GM23338 (cell line): Measurements from ENCODE around the gene PLSCR2. TPM values are rescaled to one million over a fixed set of nuclear protein-coding genes. Genes with fewer than 3 reads are reported as not detected.

ENCODE experiments used
- ATAC-seq: fragments of 200-7000 bp; cut with Tn5 transposase; 3 replicates; pipeline ENCODE4 v1.9.1; 2020
- DNase-seq: peaks from one replicate; pipeline ENCODE4 v3.0.0-alpha.2; 2015; ENCODE audit warnings: low spot score
- H2AFZ ChIP-seq: fragments of 200-600 bp; sonication (generic); 2 replicates; pipeline ENCODE4 v1.8.0; 2016; ENCODE audit warnings: antibody characterized with exemption, mild to moderate bottlenecking, moderate library complexity
- H3F3A ChIP-seq: fragments of 200-600 bp; sonication (generic); replicated peaks from 2 replicates; pipeline ENCODE4 v1.8.0; 2017; ENCODE audit warnings: antibody characterized with exemption, mixed run types, low read depth
- H3K27ac ChIP-seq: fragments of 200-600 bp; sonication (generic); 2 replicates; pipeline ENCODE4 v1.6.1; 2016; ENCODE audit warnings: low read depth
- H3K27me3 ChIP-seq: fragments of 200-600 bp; sonication (generic); 2 replicates; pipeline ENCODE4 v1.8.0; 2016; ENCODE audit warnings: mild to moderate bottlenecking, mixed run types, moderate library complexity; ENCODE audit not compliant: insufficient read depth
- H3K36me3 ChIP-seq: fragments of 200-600 bp; sonication (generic); 2 replicates; pipeline ENCODE4 v1.8.0; 2016; ENCODE audit warnings: mild to moderate bottlenecking; ENCODE audit not compliant: insufficient read depth
- H3K4me1 ChIP-seq: fragments of 200-600 bp; sonication (generic); 2 replicates; pipeline ENCODE4 v1.8.0; 2016; ENCODE audit warnings: mild to moderate bottlenecking, moderate library complexity; ENCODE audit not compliant: insufficient read depth
- H3K4me2 ChIP-seq: fragments of 200-600 bp; sonication (generic); 2 replicates; pipeline ENCODE4 v1.7.1; 2017; ENCODE audit warnings: mixed run types
- H3K4me3 ChIP-seq: fragments of 200-600 bp; sonication (generic); 2 replicates; pipeline ENCODE4 v1.6.1; 2016; ENCODE audit warnings: mixed run types
- H3K79me2 ChIP-seq: fragments of 200-600 bp; sonication (generic); replicated peaks from 2 replicates; pipeline ENCODE4 v1.8.0; 2017; ENCODE audit warnings: mild to moderate bottlenecking; ENCODE audit not compliant: insufficient read depth
- H3K9me2 ChIP-seq: fragments of 200-600 bp; sonication (generic); 2 replicates; pipeline ENCODE4 v1.8.0; 2017; ENCODE audit not compliant: insufficient read depth
- H4K20me1 ChIP-seq: fragments of 200-600 bp; sonication (generic); replicated peaks from 2 replicates; pipeline ENCODE4 v1.8.0; 2017; ENCODE audit warnings: mild to moderate bottlenecking; ENCODE audit not compliant: insufficient read depth
- H3K27ac Mint-ChIP-seq: 2 replicates; pipeline ENCODE4 v1.8.0; 2020; ENCODE audit warnings: inconsistent platforms, mild to moderate bottlenecking, moderate library complexity, mixed read lengths
- H3K27me3 Mint-ChIP-seq: 3 replicates; pipeline ENCODE4 v1.8.0; 2022; ENCODE audit warnings: low read depth, mild to moderate bottlenecking, moderate library complexity, mixed read lengths, inconsistent platforms; ENCODE audit not compliant: insufficient read depth, poor library complexity
- H3K36me3 Mint-ChIP-seq: 3 replicates; pipeline ENCODE4 v1.8.0; 2021; ENCODE audit warnings: low read depth, mild to moderate bottlenecking, inconsistent platforms, moderate library complexity, mixed read lengths
- H3K4me1 Mint-ChIP-seq: 3 replicates; pipeline ENCODE4 v1.8.0; 2020; ENCODE audit warnings: mild to moderate bottlenecking, inconsistent platforms, mixed read lengths
- H3K4me3 Mint-ChIP-seq: 3 replicates; pipeline ENCODE4 v1.8.0; 2021; ENCODE audit warnings: moderate library complexity, mild to moderate bottlenecking, inconsistent platforms, mixed read lengths
- H3K9me3 Mint-ChIP-seq: 3 replicates; pipeline ENCODE4 v1.8.0; 2020; ENCODE audit warnings: moderate library complexity, mild to moderate bottlenecking, inconsistent platforms, mixed read lengths
- CREB1 ChIP-seq: fragments of 250-450 bp; sonication (Bioruptor Pico); IDR thresholded peaks from 2 replicates; pipeline ENCODE4 v1.5.0; 2020; ENCODE audit warnings: low read depth, mild to moderate bottlenecking, moderate library complexity
- EZH2 ChIP-seq: fragments of 200-600 bp; sonication (generic); IDR thresholded peaks from one replicate; pipeline ENCODE4 v1.8.0; 2017; ENCODE audit warnings: antibody characterized with exemption, mild to moderate bottlenecking, low read depth; ENCODE audit not compliant: unreplicated experiment
- EZH2phosphoT487 ChIP-seq: fragments of 200-600 bp; sonication (generic); IDR thresholded peaks from one replicate; pipeline ENCODE4 v1.8.1; 2018; ENCODE audit warnings: antibody characterized with exemption; ENCODE audit not compliant: unreplicated experiment
- JUNB ChIP-seq: IDR thresholded peaks from one replicate; pipeline ENCODE4 v1.6.1; 2016; ENCODE audit warnings: antibody characterized with exemption; ENCODE audit not compliant: unreplicated experiment
- NANOG ChIP-seq: IDR thresholded peaks from 2 replicates; pipeline ENCODE4 v1.6.1; 2016; ENCODE audit warnings: antibody characterized with exemption, borderline replicate concordance
- REST ChIP-seq: IDR thresholded peaks from one replicate; pipeline ENCODE4 v1.6.1; 2018; ENCODE audit warnings: antibody characterized with exemption; ENCODE audit not compliant: unreplicated experiment
- STAT1 ChIP-seq: IDR thresholded peaks from one replicate; pipeline ENCODE4 v1.6.1; 2016; ENCODE audit warnings: antibody characterized with exemption; ENCODE audit not compliant: unreplicated experiment
- ZNF331 ChIP-seq: fragments of 250-450 bp; sonication (Bioruptor Pico); IDR thresholded peaks from 2 replicates; pipeline ENCODE4 v1.5.0; 2020; ENCODE audit warnings: low read depth, mild to moderate bottlenecking, moderate library complexity
- ZNF462 ChIP-seq: fragments of 250-450 bp; sonication (Bioruptor Pico); IDR thresholded peaks from 2 replicates; pipeline ENCODE4 v1.5.0; 2020; ENCODE audit warnings: mild to moderate bottlenecking, moderate library complexity
- polyA plus RNA-seq: library from polyadenylated mRNA; unstranded; fragments of >200 nt; fragmentation: Nextera tagmentation; extraction: Ambion mirVana; gene quantifications from 2 replicates; pipeline ENCODE4 v1.2.1, GENCODE V29; 2016
- total RNA-seq: library from RNA; depleted of rRNA; stranded (reverse); fragments of >200 nt; shearing (Covaris generic); gene quantifications from 2 replicates; pipeline ENCODE4 v1.2.3, GENCODE V29; 2014

PLSCR2 gene
- total and polyA plus RNA-seq, 2 experiments from 2014 or later = 0.55 TPM; not detected in 1

- H3K9me2 ChIP-seq = no peaks in the 10 kb centered on the region
- Mint-ChIP-seq H3K27ac (no peak overlapping the region), H3K4me3 (peak overlapping the region; percentile 73; the same call in 2 of the 3 replicates), H3K27me3 (peaks cover 5% of the 10 kb centered on the region), H3K36me3 (no peaks in the 10 kb centered on the region), H3K4me1 (peaks cover 4% of the 10 kb centered on the region; the same call in 2 of the 3 replicates), H3K9me3 (no peaks in the 10 kb centered on the region)
- H3K4me2 ChIP-seq = peak overlapping the region; percentile 69
- H3K4me1 ChIP-seq = no peaks in the 10 kb centered on the region
- TF ChIP-seq ZNF331 (CRISPR knock-in tag) = no peak
- TF ChIP-seq STAT1 = no peak
- no peak for TF ChIP-seq CREB1 (CRISPR knock-in tag)
- no peak for TF ChIP-seq ZNF462 (CRISPR knock-in tag)
- TF ChIP-seq NANOG = no peak
- no peak for TF ChIP-seq EZH2phosphoT487
- no peaks in the 10 kb centered on the region for H3K79me2 ChIP-seq
- ATAC-seq = no peak
- DNase-seq = no peak
- peak overlapping the region; percentile 65 for H3K4me3 ChIP-seq
- H3K36me3 ChIP-seq = no peaks in the 10 kb centered on the region
- H2AFZ ChIP-seq = peak overlapping the region; percentile 91
- no peaks in the 10 kb centered on the region for H3K27me3 ChIP-seq
- H3F3A ChIP-seq = no peaks in the 10 kb centered on the region
- H3K27ac ChIP-seq = 0 out of 2 replicates have a peak overlapping the region, but pooled peaks have one; percentile 89
- H4K20me1 ChIP-seq = no peaks in the 10 kb centered on the region
These were observed 651 bp downstream of the PLSCR2 start for GRCh38 chr3:146468671-146469149.

- Histone ChIP-seq H4K20me1 (no peaks in the 10 kb centered on the region), H3K79me2 (no peaks in the 10 kb centered on the region), H2AFZ (no peak overlapping the region), H3K4me2 (no peak overlapping the region), H3K36me3 (no peaks in the 10 kb centered on the region), H3K27me3 (no peaks in the 10 kb centered on the region), H3K9me2 (no peaks in the 10 kb centered on the region), H3K4me3 (no peak overlapping the region), H3F3A (no peaks in the 10 kb centered on the region), H3K4me1 (no peaks in the 10 kb centered on the region), H3K27ac (no peak overlapping the region)
- Mint-ChIP-seq H3K36me3 (no peaks in the 10 kb centered on the region), H3K4me3 (no peak overlapping the region), H3K27ac (no peak overlapping the region), H3K9me3 (no peaks in the 10 kb centered on the region), H3K27me3 (peaks cover 7% of the 10 kb centered on the region), H3K4me1 (peaks cover 4% of the 10 kb centered on the region; the same call in 2 of the 3 replicates)
- DNase-seq (no peak), ATAC-seq (no peak)
- TF ChIP-seq CREB1 (CRISPR knock-in tag) = no peak
- TF ChIP-seq JUNB = no peak
- no peak for TF ChIP-seq REST
- TF ChIP-seq EZH2phosphoT487 = no peak
- no peak for TF ChIP-seq EZH2
These were observed 1.1 kb downstream of the PLSCR2 start for GRCh38 chr3:146468234-146468633.
